Mucosa of stomach (tissue), 1 donor: ENCODE data around the gene SZT2.

Experiments used
- H3K27me3 ChIP-seq: one replicate; pipeline ENCODE4 v1.7.0; 2013; ENCODE audit warnings: mild to moderate bottlenecking, low read length; ENCODE audit not compliant: control insufficient read depth, insufficient read depth
- H3K36me3 ChIP-seq: one replicate; pipeline ENCODE4 v1.7.0; 2013; ENCODE audit warnings: low read length; ENCODE audit not compliant: control insufficient read depth, insufficient read depth
- H3K4me1 ChIP-seq: one replicate; pipeline ENCODE4 v1.7.0; 2013; ENCODE audit warnings: mild to moderate bottlenecking, low read length; ENCODE audit not compliant: control insufficient read depth, insufficient read depth
- H3K4me3 ChIP-seq: one replicate; pipeline ENCODE4 v1.7.0; 2013; ENCODE audit warnings: low read length
- H3K9ac ChIP-seq: one replicate; pipeline ENCODE4 v1.7.0; 2013; ENCODE audit warnings: mild to moderate bottlenecking, low read length, moderate library complexity
- H3K9me3 ChIP-seq: one replicate; pipeline ENCODE4 v1.7.0; 2013; ENCODE audit warnings: mild to moderate bottlenecking, low read length, moderate library complexity; ENCODE audit not compliant: control insufficient read depth
- donor health status: Pancreatic carcinoma.

SZT2 gene

DNA sequence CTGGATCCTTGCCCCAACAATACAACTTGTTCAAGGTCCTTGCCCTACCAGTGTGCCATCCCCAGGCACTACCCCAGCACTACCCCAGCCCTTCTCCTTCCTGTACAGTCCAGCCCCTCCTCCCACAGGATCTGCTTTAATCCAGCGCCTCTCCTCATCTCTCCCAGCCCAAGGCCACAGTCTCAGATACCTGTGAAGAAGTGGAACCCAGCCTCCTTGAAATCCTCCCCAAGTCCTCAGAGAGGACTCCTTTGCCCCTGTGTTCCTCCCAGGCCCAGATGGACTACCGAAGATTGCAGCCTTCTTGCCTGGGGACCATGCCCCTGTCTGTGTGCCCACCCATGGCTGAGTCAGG, 37.4 kb upstream of the SZT2 start:
- H3K9me3 ChIP-seq: no peaks in the 10 kb centered on the region
- no peak overlapping the region for H3K4me3 ChIP-seq
- no peak overlapping the region for H3K9ac ChIP-seq
- H3K36me3 ChIP-seq: no peaks in the 10 kb centered on the region
- peaks cover 26% of the 10 kb centered on the region for H3K4me1 ChIP-seq
- no peaks in the 10 kb centered on the region for H3K27me3 ChIP-seq

GRCh38 chr1:43352881-43353280, 36.8 kb upstream of the SZT2 start:
- H3K27me3 ChIP-seq: no peaks in the 10 kb centered on the region
- no peaks in the 10 kb centered on the region for H3K9me3 ChIP-seq
- no peak overlapping the region for H3K4me3 ChIP-seq
- H3K9ac ChIP-seq: no peak overlapping the region
- H3K4me1 ChIP-seq: peaks cover 25% of the 10 kb centered on the region
- H3K36me3 ChIP-seq: no peaks in the 10 kb centered on the region

GRCh38 chr1:43354471-43354870, 35.2 kb upstream of the SZT2 start:
- Histone ChIP-seq H3K36me3 (no peaks in the 10 kb centered on the region), H3K4me3 (no peak overlapping the region), H3K9me3 (no peaks in the 10 kb centered on the region), H3K9ac (no peak overlapping the region), H3K27me3 (no peaks in the 10 kb centered on the region), H3K4me1 (peaks cover 22% of the 10 kb centered on the region)

DNA sequence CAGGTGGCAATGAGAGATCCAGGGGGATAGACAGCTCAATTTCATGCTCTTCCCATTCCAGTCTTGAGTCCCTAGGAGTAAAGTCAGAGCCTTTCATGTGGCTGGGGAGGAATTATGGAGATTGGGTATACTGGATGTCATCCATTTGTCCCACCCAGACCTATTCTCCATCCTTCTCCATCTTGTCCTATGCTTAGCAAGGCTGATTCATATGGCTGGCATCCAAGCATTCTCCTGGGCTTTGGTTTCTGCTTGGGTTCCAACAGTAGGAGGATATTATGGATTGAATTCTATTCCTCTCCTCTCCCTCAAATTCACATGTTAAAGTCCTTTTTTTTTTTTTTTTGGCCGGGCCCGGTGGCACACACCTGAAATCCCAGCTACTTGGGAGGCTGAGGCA, 34.8 kb upstream of the SZT2 start:
- Histone ChIP-seq H3K9ac (no peak overlapping the region), H3K9me3 (no peaks in the 10 kb centered on the region)

GRCh38 chr1:43357251-43357650, 32.4 kb upstream of the SZT2 start:
- H3K4me3 ChIP-seq: no peak overlapping the region
- no peaks in the 10 kb centered on the region for H3K9me3 ChIP-seq
- no peaks in the 10 kb centered on the region for H3K27me3 ChIP-seq
- peaks cover 17% of the 10 kb centered on the region for H3K4me1 ChIP-seq
- H3K36me3 ChIP-seq: peaks cover 8% of the 10 kb centered on the region
- no peak overlapping the region for H3K9ac ChIP-seq

More for the DNA sequence above, 34.8 kb upstream of the SZT2 start:
- H3K27me3 ChIP-seq: no peaks in the 10 kb centered on the region
- no peaks in the 10 kb centered on the region for H3K36me3 ChIP-seq
- H3K4me1 ChIP-seq: peaks cover 17% of the 10 kb centered on the region
- H3K4me3 ChIP-seq: no peak overlapping the region

GRCh38 chr1:43358121-43358745, 31.5 kb upstream of the SZT2 start:
- Histone ChIP-seq H3K9ac (peak overlapping the region; percentile 79), H3K36me3 (peaks cover 13% of the 10 kb centered on the region)

GRCh38 chr1:43358746-43359693, 30.7 kb upstream of the SZT2 start, which contains the start of gene CDC20:
Gene CDC20 (plus strand): TSS chr1:43358981. CDS start chr1:43359216, 235 bp downstream.
- Histone ChIP-seq H3K4me1 (peaks cover 20% of the 10 kb centered on the region), H3K9ac (peak within 1 kb of the TSS; percentile 79), H3K36me3 (peaks cover 20% of the 10 kb centered on the region)

More at GRCh38 chr1:43358121-43358745, 31.5 kb upstream of the SZT2 start:
- Histone ChIP-seq H3K4me3 (peak overlapping the region; percentile 53), H3K27me3 (no peaks in the 10 kb centered on the region), H3K9me3 (no peaks in the 10 kb centered on the region), H3K4me1 (peaks cover 19% of the 10 kb centered on the region)

DNA sequence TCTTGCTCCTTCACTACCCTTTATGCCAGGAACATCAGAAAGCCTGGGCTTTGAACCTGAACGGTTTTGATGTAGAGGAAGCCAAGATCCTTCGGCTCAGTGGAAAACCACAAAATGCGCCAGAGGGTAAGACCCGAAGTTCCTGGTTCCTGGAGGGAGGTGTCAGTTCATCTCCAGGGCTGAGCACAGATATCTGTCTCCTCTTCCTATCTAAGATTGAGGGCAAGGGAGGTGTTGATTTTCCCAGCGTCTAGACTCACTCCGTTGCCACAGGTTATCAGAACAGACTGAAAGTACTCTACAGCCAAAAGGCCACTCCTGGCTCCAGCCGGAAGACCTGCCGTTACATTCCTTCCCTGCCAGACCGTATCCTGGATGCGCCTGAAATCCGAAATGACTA, 30.0 kb upstream of the SZT2 start:
- H3K4me3 ChIP-seq: no peak overlapping the region
- H3K4me1 ChIP-seq: peaks cover 20% of the 10 kb centered on the region
- peaks cover 27% of the 10 kb centered on the region for H3K36me3 ChIP-seq
- H3K9ac ChIP-seq: peak overlapping the region; percentile 4
- H3K27me3 ChIP-seq: no peaks in the 10 kb centered on the region
- no peaks in the 10 kb centered on the region for H3K9me3 ChIP-seq

More at GRCh38 chr1:43358746-43359693, 30.7 kb upstream of the SZT2 start, which contains the start of gene CDC20:
- Histone ChIP-seq H3K27me3 (no peaks in the 10 kb centered on the region), H3K4me3 (peak within 1 kb of the TSS; percentile 53), H3K9me3 (no peaks in the 10 kb centered on the region)

- Histone ChIP-seq H3K36me3 (peaks cover 34% of the 10 kb centered on the region), H3K4me3 (no peak overlapping the region)
Observed at GRCh38 chr1:43360616-43361015, 29.1 kb upstream of the SZT2 start.

DNA sequence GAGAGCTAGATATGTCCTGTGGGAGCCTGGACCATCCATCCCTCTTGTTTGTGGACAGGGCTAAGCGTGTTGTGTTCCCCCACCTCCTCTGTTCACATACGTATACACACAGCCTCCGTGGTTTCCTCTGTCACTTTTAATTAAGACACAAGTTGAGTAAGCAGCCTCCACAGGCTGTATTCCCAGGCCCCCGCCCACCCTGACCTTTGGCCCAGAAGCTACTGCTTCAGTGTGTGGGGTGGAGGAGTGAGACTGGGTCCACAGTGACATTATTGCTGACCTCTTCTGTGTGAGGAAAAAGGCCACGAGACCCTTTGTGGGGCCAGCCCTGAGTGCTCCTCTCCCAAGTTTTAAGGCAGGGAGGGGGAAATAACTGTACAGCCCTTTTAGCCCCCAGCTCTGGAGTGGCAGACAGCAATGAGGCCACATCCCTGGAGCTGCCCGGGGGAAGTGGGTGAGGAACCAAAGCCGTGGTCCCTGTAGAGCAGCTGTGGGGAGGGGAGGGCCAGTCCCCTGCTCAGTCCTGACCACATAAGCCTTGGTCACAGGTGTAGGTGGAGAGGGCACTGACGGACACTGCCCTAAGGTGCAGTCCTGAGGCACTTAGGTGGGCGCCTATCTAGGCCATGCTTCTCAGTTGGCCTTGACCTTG, 26.3 kb upstream of the SZT2 start:
- Histone ChIP-seq H3K36me3 (peaks cover 34% of the 10 kb centered on the region), H3K9ac (no peak overlapping the region), H3K4me1 (peaks cover 38% of the 10 kb centered on the region), H3K4me3 (no peak overlapping the region), H3K9me3 (no peaks in the 10 kb centered on the region), H3K27me3 (no peaks in the 10 kb centered on the region)

More at GRCh38 chr1:43360616-43361015, 29.1 kb upstream of the SZT2 start:
- Histone ChIP-seq H3K9me3 (no peaks in the 10 kb centered on the region), H3K4me1 (peaks cover 28% of the 10 kb centered on the region), H3K9ac (no peak overlapping the region), H3K27me3 (no peaks in the 10 kb centered on the region)

GRCh38 chr1:43363935-43364525, 25.7 kb upstream of the SZT2 start:
- Histone ChIP-seq H3K4me3 (no peak overlapping the region), H3K36me3 (peaks cover 34% of the 10 kb centered on the region), H3K9me3 (no peaks in the 10 kb centered on the region), H3K9ac (peak overlapping the region; percentile 9), H3K4me1 (peaks cover 42% of the 10 kb centered on the region), H3K27me3 (no peaks in the 10 kb centered on the region)
